HEK293 (cell line): ENCODE results near the gene LRFN3.
A peak's percentile ranks its signal among the peaks of the same experiment; 100 is the strongest.

Experiments used
- BCL11B ChIP-seq: fragments of 450-650 bp; formaldehyde crosslinking; IDR thresholded peaks from 2 replicates; pipeline ENCODE4 v1.5.1; 2016; ENCODE audit warnings: low read depth, missing biosample characterization, missing genetic modification characterization
- GLIS2 ChIP-seq: fragments of 450-650 bp; formaldehyde crosslinking; IDR thresholded peaks from 2 replicates; pipeline ENCODE4 v1.5.1; 2016; ENCODE audit warnings: missing biosample characterization, missing genetic modification characterization
- HOXA7 ChIP-seq: sonication (generic); formaldehyde crosslinking; IDR thresholded peaks from 2 replicates; pipeline ENCODE4 v1.8.1; 2022; ENCODE audit warnings: missing genetic modification reagents, borderline replicate concordance
- KLF9 ChIP-seq: fragments of 450-650 bp; formaldehyde crosslinking; IDR thresholded peaks from 2 replicates; pipeline ENCODE4 v1.5.1; 2016; ENCODE audit warnings: missing biosample characterization, missing genetic modification characterization, low read depth
- MYNN ChIP-seq: fragments of 450-650 bp; formaldehyde crosslinking; IDR thresholded peaks from 2 replicates; pipeline ENCODE4 v1.5.1; 2016; ENCODE audit warnings: missing biosample characterization, missing genetic modification characterization, borderline replicate concordance
- OSR2 ChIP-seq: fragments of 450-650 bp; formaldehyde crosslinking; IDR thresholded peaks from 2 replicates; pipeline ENCODE4 v1.5.1; 2016; ENCODE audit warnings: missing biosample characterization, missing genetic modification characterization
- SCRT2 ChIP-seq: fragments of 450-650 bp; formaldehyde crosslinking; IDR thresholded peaks from 2 replicates; pipeline ENCODE4 v1.5.1; 2016; ENCODE audit warnings: missing biosample characterization, missing genetic modification characterization
- TCF7L2 ChIP-seq: IDR thresholded peaks from 2 replicates; pipeline ENCODE4 v1.6.1; 2011; ENCODE audit warnings: low read depth, mild to moderate bottlenecking, inconsistent platforms, low read length, moderate library complexity, borderline replicate concordance
- ZEB2 ChIP-seq: fragments of 450-650 bp; formaldehyde crosslinking; IDR thresholded peaks from 2 replicates; pipeline ENCODE4 v1.5.1; 2016; ENCODE audit warnings: missing biosample characterization, missing genetic modification characterization
- ZNF133 ChIP-seq: fragments of 450-650 bp; formaldehyde crosslinking; IDR thresholded peaks from 2 replicates; pipeline ENCODE4 v1.5.1; 2016; ENCODE audit warnings: missing biosample characterization, missing genetic modification characterization
- ZNF174 ChIP-seq: fragments of 450-650 bp; formaldehyde crosslinking; IDR thresholded peaks from 2 replicates; pipeline ENCODE4 v1.5.0; 2017; ENCODE audit warnings: missing biosample characterization, mild to moderate bottlenecking, missing genetic modification characterization
- ZNF175 ChIP-seq: fragments of 450-650 bp; formaldehyde crosslinking; IDR thresholded peaks from 2 replicates; pipeline ENCODE4 v1.5.1; 2016; ENCODE audit warnings: missing biosample characterization, missing genetic modification characterization
- ZNF184 ChIP-seq: fragments of 450-650 bp; IDR thresholded peaks from 2 replicates; pipeline ENCODE4 v1.5.1; 2018; ENCODE audit warnings: missing biosample characterization, mild to moderate bottlenecking, missing genetic modification characterization
- ZNF2 ChIP-seq: fragments of 450-650 bp; formaldehyde crosslinking; IDR thresholded peaks from 2 replicates; pipeline ENCODE4 v1.5.1; 2016; ENCODE audit warnings: missing biosample characterization, missing genetic modification characterization
- ZNF521 ChIP-seq: fragments of 450-650 bp; formaldehyde crosslinking; IDR thresholded peaks from 2 replicates; pipeline ENCODE4 v1.5.1; 2017; ENCODE audit warnings: missing biosample characterization, mild to moderate bottlenecking, missing genetic modification characterization
- ZNF530 ChIP-seq: fragments of 450-650 bp; formaldehyde crosslinking; IDR thresholded peaks from 2 replicates; pipeline ENCODE4 v1.5.1; 2016; ENCODE audit warnings: low read depth, missing biosample characterization, missing genetic modification characterization
- ZNF785 ChIP-seq: fragments of 450-650 bp; formaldehyde crosslinking; IDR thresholded peaks from 2 replicates; pipeline ENCODE4 v1.5.1; 2016; ENCODE audit warnings: missing biosample characterization, missing genetic modification characterization
- ZNF843 ChIP-seq: fragments of 450-650 bp; formaldehyde crosslinking; IDR thresholded peaks from 2 replicates; pipeline ENCODE4 v1.5.1; 2016; ENCODE audit warnings: missing biosample characterization, missing genetic modification characterization
- TF ChIP-seq, protein P1 (sequence below): fragments of 450-650 bp; formaldehyde crosslinking; IDR thresholded peaks from 2 replicates; pipeline ENCODE4 v1.5.1; 2016; ENCODE audit warnings: missing biosample characterization, missing genetic modification characterization
- TF ChIP-seq, protein P2 (sequence below): fragments of 450-650 bp; formaldehyde crosslinking; optimal IDR thresholded peaks from 2 replicates; pipeline ENCODE3; 2016; ENCODE audit warnings: missing biosample characterization, mild to moderate bottlenecking, missing genetic modification characterization
- TF ChIP-seq, protein P3 (sequence below): fragments of 450-650 bp; formaldehyde crosslinking; IDR thresholded peaks from 2 replicates; pipeline ENCODE4 v1.5.1; 2016; ENCODE audit warnings: missing biosample characterization, missing genetic modification characterization
- TF ChIP-seq, protein P4 (sequence below): fragments of 450-650 bp; formaldehyde crosslinking; conservative IDR thresholded peaks from 2 replicates; pipeline ENCODE4 v1.5.1; 2016; ENCODE audit warnings: low read depth, missing biosample characterization, missing genetic modification characterization

The LRFN3 gene

DNA sequence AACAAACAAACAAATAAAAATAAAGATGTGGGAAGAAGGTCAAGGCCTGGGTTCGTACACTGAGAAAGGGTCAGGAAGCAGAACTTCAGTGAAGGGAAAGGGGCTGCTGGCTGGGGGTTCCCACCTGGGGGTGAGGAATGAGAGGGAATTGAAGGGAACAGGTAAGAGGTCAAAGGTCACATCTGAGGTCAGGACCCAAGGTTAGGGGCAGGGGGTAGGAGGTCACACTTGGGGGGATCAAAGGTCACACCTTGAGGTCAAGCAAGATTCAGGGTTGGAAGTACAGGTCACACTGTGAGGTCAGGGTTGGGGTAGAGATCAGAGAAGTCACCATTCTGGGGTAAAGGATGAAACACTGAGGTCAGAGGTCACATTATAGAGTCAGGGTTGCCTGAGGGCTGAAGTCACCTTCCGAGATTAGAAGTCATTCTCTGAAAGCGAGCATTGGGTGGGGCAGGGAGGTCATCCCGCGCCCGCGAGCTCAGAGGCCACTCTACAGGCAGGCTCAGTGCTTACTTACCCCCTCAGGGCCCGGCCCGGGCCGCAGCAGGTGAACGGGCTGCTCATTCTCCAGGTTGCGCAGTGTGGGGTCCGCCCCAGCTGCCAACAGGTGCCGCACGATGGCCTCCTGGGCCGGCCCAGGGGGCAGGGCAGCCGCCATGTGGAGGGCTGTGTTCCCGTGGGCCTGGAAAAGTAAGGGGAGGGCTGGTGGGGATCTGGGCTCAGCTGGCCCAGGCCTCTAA, 46.6 kb upstream of the LRFN3 start (continued):
- TF ChIP-seq, protein P1, sequence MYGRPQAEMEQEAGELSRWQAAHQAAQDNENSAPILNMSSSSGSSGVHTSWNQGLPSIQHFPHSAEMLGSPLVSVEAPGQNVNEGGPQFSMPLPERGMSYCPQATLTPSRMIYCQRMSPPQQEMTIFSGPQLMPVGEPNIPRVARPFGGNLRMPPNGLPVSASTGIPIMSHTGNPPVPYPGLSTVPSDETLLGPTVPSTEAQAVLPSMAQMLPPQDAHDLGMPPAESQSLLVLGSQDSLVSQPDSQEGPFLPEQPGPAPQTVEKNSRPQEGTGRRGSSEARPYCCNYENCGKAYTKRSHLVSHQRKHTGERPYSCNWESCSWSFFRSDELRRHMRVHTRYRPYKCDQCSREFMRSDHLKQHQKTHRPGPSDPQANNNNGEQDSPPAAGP (tag by site-specific recombination): 0 out of 2 replicates have a peak, but pooled peaks have one; percentile 48
- TF ChIP-seq ZNF843 (no peak), ZNF530 (tag by site-specific recombination) (no peak), HOXA7 (CRISPR knock-in tag) (no peak), BCL11B (tag by site-specific recombination) (peak; percentile 100), ZNF2 (0 out of 2 replicates have a peak, but pooled peaks have one; percentile 63), ZEB2 (tag by site-specific recombination) (peak; percentile 70; the same call in 1 of the 2 replicates), MYNN (no peak), ZNF174 (tag by site-specific recombination) (no peak), ZNF184 (tag by site-specific recombination) (no peak), ZNF785 (tag by site-specific recombination) (no peak), ZNF521 (no peak), OSR2 (tag by site-specific recombination) (no peak), TCF7L2 (no peak), GLIS2 (tag by site-specific recombination) (peak; percentile 26; the same call in 1 of the 2 replicates), KLF9 (tag by site-specific recombination) (no peak), ZNF175 (tag by site-specific recombination) (0 out of 2 replicates have a peak, but pooled peaks have one; percentile 84), ZNF133 (no peak), SCRT2 (no peak)
- TF ChIP-seq, protein P2, sequence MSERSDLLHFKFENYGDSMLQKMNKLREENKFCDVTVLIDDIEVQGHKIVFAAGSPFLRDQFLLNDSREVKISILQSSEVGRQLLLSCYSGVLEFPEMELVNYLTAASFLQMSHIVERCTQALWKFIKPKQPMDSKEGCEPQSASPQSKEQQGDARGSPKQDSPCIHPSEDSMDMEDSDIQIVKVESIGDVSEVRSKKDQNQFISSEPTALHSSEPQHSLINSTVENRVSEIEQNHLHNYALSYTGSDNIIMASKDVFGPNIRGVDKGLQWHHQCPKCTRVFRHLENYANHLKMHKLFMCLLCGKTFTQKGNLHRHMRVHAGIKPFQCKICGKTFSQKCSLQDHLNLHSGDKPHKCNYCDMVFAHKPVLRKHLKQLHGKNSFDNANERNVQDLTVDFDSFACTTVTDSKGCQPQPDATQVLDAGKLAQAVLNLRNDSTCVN (tag by site-specific recombination): no peak
- TF ChIP-seq, protein P3, sequence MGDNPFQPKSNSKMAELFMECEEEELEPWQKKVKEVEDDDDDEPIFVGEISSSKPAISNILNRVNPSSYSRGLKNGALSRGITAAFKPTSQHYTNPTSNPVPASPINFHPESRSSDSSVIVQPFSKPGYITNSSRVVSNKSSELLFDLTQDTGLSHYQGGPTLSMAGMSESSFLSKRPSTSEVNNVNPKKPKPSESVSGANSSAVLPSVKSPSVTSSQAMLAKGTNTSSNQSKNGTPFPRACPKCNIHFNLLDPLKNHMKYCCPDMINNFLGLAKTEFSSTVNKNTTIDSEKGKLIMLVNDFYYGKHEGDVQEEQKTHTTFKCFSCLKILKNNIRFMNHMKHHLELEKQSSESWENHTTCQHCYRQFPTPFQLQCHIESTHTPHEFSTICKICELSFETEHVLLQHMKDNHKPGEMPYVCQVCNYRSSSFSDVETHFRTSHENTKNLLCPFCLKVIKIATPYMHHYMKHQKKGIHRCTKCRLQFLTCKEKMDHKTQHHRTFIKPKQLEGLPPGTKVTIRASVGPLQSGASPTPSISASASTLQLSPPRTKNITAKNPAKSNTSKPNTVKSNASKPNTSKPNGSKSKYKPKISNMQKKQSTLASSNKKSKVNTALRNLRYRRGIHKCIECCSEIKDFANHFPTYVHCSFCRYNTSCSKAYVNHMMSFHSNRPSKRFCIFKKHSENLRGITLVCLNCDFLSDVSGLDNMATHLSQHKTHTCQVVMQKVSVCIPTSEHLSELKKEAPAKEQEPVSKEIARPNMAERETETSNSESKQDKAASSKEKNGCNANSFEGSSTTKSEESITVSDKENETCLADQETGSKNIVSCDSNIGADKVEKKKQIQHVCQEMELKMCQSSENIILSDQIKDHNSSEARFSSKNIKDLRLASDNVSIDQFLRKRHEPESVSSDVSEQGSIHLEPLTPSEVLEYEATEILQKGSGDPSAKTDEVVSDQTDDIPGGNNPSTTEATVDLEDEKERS (tag by site-specific recombination): no peak
- TF ChIP-seq, protein P4, sequence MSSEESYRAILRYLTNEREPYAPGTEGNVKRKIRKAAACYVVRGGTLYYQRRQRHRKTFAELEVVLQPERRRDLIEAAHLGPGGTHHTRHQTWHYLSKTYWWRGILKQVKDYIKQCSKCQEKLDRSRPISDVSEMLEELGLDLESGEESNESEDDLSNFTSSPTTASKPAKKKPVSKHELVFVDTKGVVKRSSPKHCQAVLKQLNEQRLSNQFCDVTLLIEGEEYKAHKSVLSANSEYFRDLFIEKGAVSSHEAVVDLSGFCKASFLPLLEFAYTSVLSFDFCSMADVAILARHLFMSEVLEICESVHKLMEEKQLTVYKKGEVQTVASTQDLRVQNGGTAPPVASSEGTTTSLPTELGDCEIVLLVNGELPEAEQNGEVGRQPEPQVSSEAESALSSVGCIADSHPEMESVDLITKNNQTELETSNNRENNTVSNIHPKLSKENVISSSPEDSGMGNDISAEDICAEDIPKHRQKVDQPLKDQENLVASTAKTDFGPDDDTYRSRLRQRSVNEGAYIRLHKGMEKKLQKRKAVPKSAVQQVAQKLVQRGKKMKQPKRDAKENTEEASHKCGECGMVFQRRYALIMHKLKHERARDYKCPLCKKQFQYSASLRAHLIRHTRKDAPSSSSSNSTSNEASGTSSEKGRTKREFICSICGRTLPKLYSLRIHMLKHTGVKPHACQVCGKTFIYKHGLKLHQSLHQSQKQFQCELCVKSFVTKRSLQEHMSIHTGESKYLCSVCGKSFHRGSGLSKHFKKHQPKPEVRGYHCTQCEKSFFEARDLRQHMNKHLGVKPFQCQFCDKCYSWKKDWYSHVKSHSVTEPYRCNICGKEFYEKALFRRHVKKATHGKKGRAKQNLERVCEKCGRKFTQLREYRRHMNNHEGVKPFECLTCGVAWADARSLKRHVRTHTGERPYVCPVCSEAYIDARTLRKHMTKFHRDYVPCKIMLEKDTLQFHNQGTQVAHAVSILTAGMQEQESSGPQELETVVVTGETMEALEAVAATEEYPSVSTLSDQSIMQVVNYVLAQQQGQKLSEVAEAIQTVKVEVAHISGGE (tag by site-specific recombination): no peak
